Heart left ventricle (tissue), 13 donors: ENCODE results near the gene MOXD1.

Source experiments
- POLR2A ChIP-seq, 2 donors: fragments of 450-650 bp; IDR thresholded peaks; one replicate each; pipeline ENCODE4 v1.6.1; 2017; ENCODE audit warnings: antibody characterized with exemption in 2 of 2, mild to moderate bottlenecking in 2 of 2, moderate library complexity in 2 of 2
- TF ChIP-seq, protein P1 (sequence below), 12 donors: fragments of 200-600 bp; sonication (generic) in 4 of 12; IDR thresholded peaks; one replicate each; pipeline versions ENCODE4 v1.5.0 to v1.8.0; 2018 to 2022; ENCODE audit warnings: antibody characterized with exemption in 12 of 12, mild to moderate bottlenecking in 5 of 12
- donor health status: ischemic (EF 13 %, LVEDD 7.1; RV severe dilation, severe dysfunction).
- donor health status: DM: no; HTN: yes; CAD: no.
- donor health status: DM: no; HTN: no; CAD: no.
- donor health status: ischemic (EF 25% LVEDD 6.9; RV normal size, moderate dysfunction).
- donor health status: ischemic (EF 25% LVEDD 5.7; RV mildly dilated, moderate dysfunction).
- donor health status: ischemic (EF 35%, LVEDD 5.7; RV mildly dilated, moderate dysfunction).
- donor health status: nonischemic (EF 11% LVEDD 7.7; RV severe dilation, severe dysfunction).
- donor health status: DM: yes; HTN: yes; CAD: no.
- donor health status: PGD.
- donor health status: ischemic (EF 29% LVEDD 5.4; RV normal size, mild dysfunction).
- donor health status: nonischemic (EF 23%, LVEDD 6.1; RV moderate dilation, normal function).

DNA sequence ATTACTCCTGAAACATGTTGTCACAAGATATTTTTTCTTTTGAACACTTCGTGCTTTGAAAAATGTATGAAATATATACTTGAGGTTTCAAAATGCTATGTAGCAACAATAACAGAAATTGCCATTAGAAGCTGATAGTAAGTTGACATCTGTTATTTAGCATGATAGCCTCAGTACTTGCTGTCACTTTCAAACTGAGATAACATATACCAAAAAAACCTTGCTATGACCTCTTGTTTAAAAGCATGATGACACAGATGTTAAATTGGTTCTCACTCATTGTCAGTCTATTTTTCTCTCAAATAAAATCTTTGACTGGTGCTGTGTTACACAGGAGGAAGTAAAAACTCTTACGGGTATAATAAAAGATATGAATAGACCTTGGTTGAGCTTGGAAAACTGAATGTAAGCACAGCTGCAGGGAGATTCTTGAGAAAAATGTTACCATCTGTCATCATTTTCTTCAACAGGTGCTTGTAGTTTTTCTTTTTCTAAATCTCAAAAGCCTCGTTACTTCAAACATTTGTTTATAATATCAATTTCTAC is 18.6 kb downstream of the MOXD1 start:
- TF ChIP-seq, protein P1, sequence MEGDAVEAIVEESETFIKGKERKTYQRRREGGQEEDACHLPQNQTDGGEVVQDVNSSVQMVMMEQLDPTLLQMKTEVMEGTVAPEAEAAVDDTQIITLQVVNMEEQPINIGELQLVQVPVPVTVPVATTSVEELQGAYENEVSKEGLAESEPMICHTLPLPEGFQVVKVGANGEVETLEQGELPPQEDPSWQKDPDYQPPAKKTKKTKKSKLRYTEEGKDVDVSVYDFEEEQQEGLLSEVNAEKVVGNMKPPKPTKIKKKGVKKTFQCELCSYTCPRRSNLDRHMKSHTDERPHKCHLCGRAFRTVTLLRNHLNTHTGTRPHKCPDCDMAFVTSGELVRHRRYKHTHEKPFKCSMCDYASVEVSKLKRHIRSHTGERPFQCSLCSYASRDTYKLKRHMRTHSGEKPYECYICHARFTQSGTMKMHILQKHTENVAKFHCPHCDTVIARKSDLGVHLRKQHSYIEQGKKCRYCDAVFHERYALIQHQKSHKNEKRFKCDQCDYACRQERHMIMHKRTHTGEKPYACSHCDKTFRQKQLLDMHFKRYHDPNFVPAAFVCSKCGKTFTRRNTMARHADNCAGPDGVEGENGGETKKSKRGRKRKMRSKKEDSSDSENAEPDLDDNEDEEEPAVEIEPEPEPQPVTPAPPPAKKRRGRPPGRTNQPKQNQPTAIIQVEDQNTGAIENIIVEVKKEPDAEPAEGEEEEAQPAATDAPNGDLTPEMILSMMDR (IDR thresholded peaks at IDR 0.05) = no peak
- TF ChIP-seq POLR2A (IDR thresholded peaks at IDR 0.05) = no peak
